ENCODE measurements around the gene TNNT3. TPM values are rescaled to one million over a fixed set of nuclear protein-coding genes. Genes with fewer than 3 reads are reported as not detected.

The TNNT3 gene
- total RNA-seq, 2 donors from 2014 or later, result not detected

GRCh38 chr11:1889224-1889930 lies 30.1 kb upstream of the TNNT3 start:
- 92 to 93% methylated on average over 20 to 34 of the region's 34 CpGs for WGBS, 2 experiments (ENCODE audit: insufficient coverage in 1 of 2, insufficient read length in 1 of 2)
- Mint-ChIP-seq H3K9me3 (no peaks in the 10 kb centered on the region), H3K36me3 (ENCODE audit: low read depth) (no peaks in the 10 kb centered on the region), H3K4me1 (no peaks in the 10 kb centered on the region), H3K4me3 (no peak overlapping the region), H3K27ac (no peak overlapping the region), H3K27me3 (ENCODE audit: insufficient read depth) (peaks cover 2% of the 10 kb centered on the region)
- H3K9ac ChIP-seq (ENCODE audit: extremely low read depth, low read length, poor library complexity, severe bottlenecking), result no peak overlapping the region
- H3K4me3 ChIP-seq (ENCODE audit: low read length), result no peak overlapping the region
- H3K36me3 ChIP-seq (ENCODE audit: control insufficient read depth, insufficient read depth, low read length), result no peaks in the 10 kb centered on the region
- TF ChIP-seq CTCF (conservative IDR thresholded peaks at IDR 0.05), result no peak
- H3K9me3 ChIP-seq (ENCODE audit: control insufficient read depth, low read length), result no peaks in the 10 kb centered on the region
- H3K4me1 ChIP-seq (ENCODE audit: control insufficient read depth, insufficient read depth, low read length), result no peaks in the 10 kb centered on the region
- no peak overlapping the region for H3K27ac ChIP-seq (ENCODE audit: low read depth, low read length)
- H3K27me3 ChIP-seq (ENCODE audit: control insufficient read depth, insufficient read depth, low read length, poor library complexity, severe bottlenecking), result peaks cover 13% of the 10 kb centered on the region
- no peak for DNase-seq

- peaks cover 2% of the 10 kb centered on the region for H3K27me3 Mint-ChIP-seq (ENCODE audit: insufficient read depth)
- H3K27me3 ChIP-seq (ENCODE audit: control insufficient read depth, insufficient read depth, low read length, poor library complexity, severe bottlenecking), result peaks cover 10% of the 10 kb centered on the region
- no peaks in the 10 kb centered on the region for H3K9me3 ChIP-seq (ENCODE audit: control insufficient read depth, low read length)
- no peak for DNase-seq
- no peak overlapping the region for H3K27ac ChIP-seq (ENCODE audit: low read depth, low read length)
- no peaks in the 10 kb centered on the region for H3K36me3 Mint-ChIP-seq (ENCODE audit: low read depth)
- H3K4me3 Mint-ChIP-seq, result no peak overlapping the region
- H3K9me3 Mint-ChIP-seq, result no peaks in the 10 kb centered on the region
- no peak overlapping the region for H3K9ac ChIP-seq (ENCODE audit: extremely low read depth, low read length, poor library complexity, severe bottlenecking)
- 92 to 95% methylated on average over 17 to 33 of the region's 33 CpGs for WGBS, 2 experiments (ENCODE audit: insufficient coverage in 1 of 2, insufficient read length in 1 of 2)
- no peak for TF ChIP-seq CTCF (conservative IDR thresholded peaks at IDR 0.05)
- H3K36me3 ChIP-seq (ENCODE audit: control insufficient read depth, insufficient read depth, low read length), result no peaks in the 10 kb centered on the region
- no peaks in the 10 kb centered on the region for H3K4me1 Mint-ChIP-seq
- H3K27ac Mint-ChIP-seq, result no peak overlapping the region
- no peaks in the 10 kb centered on the region for H3K4me1 ChIP-seq (ENCODE audit: control insufficient read depth, insufficient read depth, low read length)
- no peak overlapping the region for H3K4me3 ChIP-seq (ENCODE audit: low read length)
These were observed 29.3 kb upstream of the TNNT3 start for GRCh38 chr11:1889941-1890855.

GRCh38 chr11:1890856-1891830 lies 28.4 kb upstream of the TNNT3 start:
- H3K4me3 Mint-ChIP-seq, result no peak overlapping the region
- DNase-seq, result no peak
- H3K9me3 Mint-ChIP-seq, result no peaks in the 10 kb centered on the region
- no peak overlapping the region for H3K4me3 ChIP-seq (ENCODE audit: low read length)
- no peaks in the 10 kb centered on the region for H3K36me3 Mint-ChIP-seq (ENCODE audit: low read depth)
- peaks cover 2% of the 10 kb centered on the region for H3K4me1 Mint-ChIP-seq
- H3K36me3 ChIP-seq (ENCODE audit: control insufficient read depth, insufficient read depth, low read length), result no peaks in the 10 kb centered on the region
- no peak for TF ChIP-seq CTCF (conservative IDR thresholded peaks at IDR 0.05)
- no peak overlapping the region for H3K27ac ChIP-seq (ENCODE audit: low read depth, low read length)
- no peaks in the 10 kb centered on the region for H3K4me1 ChIP-seq (ENCODE audit: control insufficient read depth, insufficient read depth, low read length)
- H3K9me3 ChIP-seq (ENCODE audit: control insufficient read depth, low read length), result no peaks in the 10 kb centered on the region
- peaks cover under 1% of the 10 kb centered on the region for H3K27me3 ChIP-seq (ENCODE audit: control insufficient read depth, insufficient read depth, low read length, poor library complexity, severe bottlenecking)
- H3K27ac Mint-ChIP-seq, result no peak overlapping the region
- WGBS, 2 experiments (ENCODE audit: insufficient coverage in 1 of 2, insufficient read length in 1 of 2), result 89 to 92% methylated on average over 21 to 34 of the region's 34 CpGs
- peaks cover 2% of the 10 kb centered on the region for H3K27me3 Mint-ChIP-seq (ENCODE audit: insufficient read depth)
- H3K9ac ChIP-seq (ENCODE audit: extremely low read depth, low read length, poor library complexity, severe bottlenecking), result no peak overlapping the region

Measured in endodermal cell (in vitro differentiated cells).